WTC11 (cell line): ENCODE data around the gene ZNF609.

Experiments
- AFF4 ChIP-seq: sonication (generic); formaldehyde crosslinking; IDR thresholded peaks from 2 replicates; pipeline ENCODE4 v1.8.1; 2023; ENCODE audit warnings: mild to moderate bottlenecking, missing genetic modification reagents, borderline replicate concordance
- ATF1 ChIP-seq: sonication (generic); formaldehyde crosslinking; IDR thresholded peaks from 2 replicates; pipeline ENCODE4 v1.8.1; 2023; ENCODE audit warnings: mild to moderate bottlenecking, moderate library complexity, missing genetic modification reagents
- CTCF ChIP-seq: fragments of 200-600 bp; IDR thresholded peaks from 2 replicates; pipeline ENCODE4 v1.8.0; 2022; ENCODE audit warnings: antibody characterized with exemption
- GRHL2 ChIP-seq: fragments of 250-450 bp; sonication (Bioruptor Pico); IDR thresholded peaks from 2 replicates; pipeline ENCODE4 v1.8.0; 2022; ENCODE audit warnings: mild to moderate bottlenecking, moderate library complexity; ENCODE audit not compliant: insufficient replicate concordance, severe bottlenecking
- IRF2 ChIP-seq: sonication (generic); formaldehyde crosslinking; IDR thresholded peaks from 2 replicates; pipeline ENCODE4 v1.8.0; 2022; ENCODE audit warnings: low read depth, missing genetic modification reagents, borderline replicate concordance
- MYBL2 ChIP-seq: sonication (generic); formaldehyde crosslinking; IDR thresholded peaks from 2 replicates; pipeline ENCODE4 v1.8.1; 2023; ENCODE audit warnings: mild to moderate bottlenecking, moderate library complexity, missing genetic modification reagents
- RORB ChIP-seq: fragments of 250-450 bp; sonication (Bioruptor Pico); IDR thresholded peaks from 2 replicates; pipeline ENCODE4 v1.9.0; 2021; ENCODE audit warnings: mild to moderate bottlenecking
- SP1 ChIP-seq: sonication (generic); formaldehyde crosslinking; conservative IDR thresholded peaks from 2 replicates; pipeline ENCODE4 v1.8.1; 2022; ENCODE audit warnings: missing genetic modification reagents
- TEAD4 ChIP-seq: sonication (generic); formaldehyde crosslinking; IDR thresholded peaks from 2 replicates; pipeline ENCODE4 v1.8.0; 2022; ENCODE audit warnings: mild to moderate bottlenecking, missing genetic modification reagents
- ZNF232 ChIP-seq: sonication (generic); formaldehyde crosslinking; IDR thresholded peaks from 2 replicates; pipeline ENCODE4 v1.8.0; 2022; ENCODE audit warnings: mild to moderate bottlenecking, missing genetic modification reagents
- ZNF317 ChIP-seq: sonication (generic); formaldehyde crosslinking; IDR thresholded peaks from 2 replicates; pipeline ENCODE4 v1.8.1; 2023; ENCODE audit warnings: low read depth, mild to moderate bottlenecking, moderate library complexity, missing genetic modification reagents, borderline replicate concordance
- ZSCAN18 ChIP-seq: fragments of 250-450 bp; sonication (Bioruptor Pico); IDR thresholded peaks from 2 replicates; pipeline ENCODE4 v2.1.2; 2022; ENCODE audit warnings: mild to moderate bottlenecking, moderate library complexity
- TF ChIP-seq, protein P1 (sequence below): sonication (generic); formaldehyde crosslinking; IDR thresholded peaks from 2 replicates; pipeline ENCODE4 v1.8.0; 2022; ENCODE audit warnings: mild to moderate bottlenecking, missing genetic modification reagents
- TF ChIP-seq, protein P2 (sequence below): sonication (generic); formaldehyde crosslinking; IDR thresholded peaks from 2 replicates; pipeline ENCODE4 v1.8.1; 2023; ENCODE audit warnings: mild to moderate bottlenecking, missing genetic modification reagents, moderate library complexity

DNA sequence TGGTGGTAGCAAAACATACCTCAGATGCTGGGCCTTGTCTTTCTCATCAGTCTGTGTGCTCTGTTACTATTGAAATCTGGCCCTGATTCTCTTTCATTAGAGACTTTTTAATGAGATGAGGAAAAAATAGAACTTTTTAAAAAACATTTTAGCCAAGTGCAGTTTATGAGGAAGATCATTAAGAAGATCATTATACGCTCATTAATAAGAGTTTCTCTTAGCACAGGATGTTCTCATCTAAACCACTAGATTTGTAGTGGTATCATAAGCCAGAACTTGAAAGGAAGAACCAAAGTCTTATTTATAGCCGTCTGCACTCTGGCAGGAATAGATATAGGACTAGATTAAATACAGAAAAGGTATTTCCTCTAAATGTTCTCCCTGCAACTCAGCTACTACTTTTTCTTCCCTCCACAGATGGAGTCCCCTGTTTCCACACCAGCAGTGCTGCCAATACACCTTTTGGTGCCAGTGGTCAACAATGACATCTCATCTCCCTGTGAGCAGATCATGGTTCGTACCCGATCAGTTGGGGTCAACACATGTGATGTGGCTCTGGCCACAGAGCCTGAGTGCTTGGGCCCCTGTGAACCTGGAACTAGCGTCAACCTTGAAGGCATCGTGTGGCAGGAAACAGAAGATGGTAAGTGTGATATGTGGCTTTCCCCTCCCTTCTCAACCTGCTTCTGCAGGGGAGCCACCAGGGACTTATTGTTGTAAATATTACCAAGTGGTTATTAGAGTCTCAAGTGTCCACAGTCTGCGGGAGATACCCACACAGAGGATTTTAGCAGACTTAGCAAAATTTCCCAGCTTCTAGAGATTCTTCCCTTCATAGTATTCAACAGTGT is 162.3 kb downstream of the ZNF609 start:
- TF ChIP-seq ZSCAN18 (CRISPR knock-in tag) (no peak), GRHL2 (CRISPR knock-in tag) (no peak), IRF2 (CRISPR knock-in tag) (no peak), ATF1 (CRISPR knock-in tag) (no peak), CTCF (no peak), ZNF232 (CRISPR knock-in tag) (no peak), AFF4 (CRISPR knock-in tag) (no peak), ZNF317 (CRISPR knock-in tag) (no peak), MYBL2 (CRISPR knock-in tag) (no peak), RORB (CRISPR knock-in tag) (no peak), TEAD4 (no peak), SP1 (CRISPR knock-in tag) (no peak)
- TF ChIP-seq, protein P1, sequence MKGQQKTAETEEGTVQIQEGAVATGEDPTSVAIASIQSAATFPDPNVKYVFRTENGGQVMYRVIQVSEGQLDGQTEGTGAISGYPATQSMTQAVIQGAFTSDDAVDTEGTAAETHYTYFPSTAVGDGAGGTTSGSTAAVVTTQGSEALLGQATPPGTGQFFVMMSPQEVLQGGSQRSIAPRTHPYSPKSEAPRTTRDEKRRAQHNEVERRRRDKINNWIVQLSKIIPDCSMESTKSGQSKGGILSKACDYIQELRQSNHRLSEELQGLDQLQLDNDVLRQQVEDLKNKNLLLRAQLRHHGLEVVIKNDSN (CRISPR knock-in tag): no peak
- TF ChIP-seq, protein P2, sequence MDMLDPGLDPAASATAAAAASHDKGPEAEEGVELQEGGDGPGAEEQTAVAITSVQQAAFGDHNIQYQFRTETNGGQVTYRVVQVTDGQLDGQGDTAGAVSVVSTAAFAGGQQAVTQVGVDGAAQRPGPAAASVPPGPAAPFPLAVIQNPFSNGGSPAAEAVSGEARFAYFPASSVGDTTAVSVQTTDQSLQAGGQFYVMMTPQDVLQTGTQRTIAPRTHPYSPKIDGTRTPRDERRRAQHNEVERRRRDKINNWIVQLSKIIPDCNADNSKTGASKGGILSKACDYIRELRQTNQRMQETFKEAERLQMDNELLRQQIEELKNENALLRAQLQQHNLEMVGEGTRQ (CRISPR knock-in tag): no peak
